Cardiac muscle cell (in vitro differentiated cells and primary cell): ENCODE results near the gene TTC12. TPM values are rescaled to one million over a fixed set of nuclear protein-coding genes. Genes with fewer than 3 reads are reported as not detected.

ENCODE experiments used
- DNase-seq, 2 donors: peaks; one replicate each; pipeline versions ENCODE4 v3.0.0 to v3.0.0-alpha.2; 2010 to 2017; ENCODE audit warnings: low read depth in 1 of 2, low spot score in 1 of 2
- H3K27ac ChIP-seq: fragments of 200-600 bp; sonication (generic); 2 replicates; pipeline ENCODE4 v1.5.1; 2016
- H3K27me3 ChIP-seq: fragments of 200-600 bp; sonication (generic); 2 replicates; pipeline ENCODE4 v1.6.0; 2016; ENCODE audit warnings: control low read depth
- H3K36me3 ChIP-seq: fragments of 200-600 bp; sonication (generic); 2 replicates; pipeline ENCODE4 v1.5.1; 2016; ENCODE audit warnings: control low read depth
- H3K4me1 ChIP-seq: fragments of 200-600 bp; sonication (generic); 2 replicates; pipeline ENCODE4 v1.8.1; 2017; ENCODE audit warnings: low read depth, mild to moderate bottlenecking, mixed run types
- H3K4me3 ChIP-seq: fragments of 200-600 bp; sonication (generic); 2 replicates; pipeline ENCODE4 v1.5.1; 2016; ENCODE audit warnings: mild to moderate bottlenecking
- H3K9me3 ChIP-seq: fragments of 200-600 bp; sonication (generic); 2 replicates; pipeline ENCODE4 v1.5.1; 2017; ENCODE audit warnings: low read depth, mild to moderate bottlenecking, control low read depth
- CTCF ChIP-seq: IDR thresholded peaks from 2 replicates; pipeline ENCODE4 v1.5.1; 2012; ENCODE audit warnings: low read depth, mild to moderate bottlenecking, low read length
- polyA plus RNA-seq: library from polyadenylated mRNA; unstranded; fragments of >200 nt; fragmentation: Nextera tagmentation; extraction: Ambion mirVana; gene quantifications from 2 replicates; pipeline ENCODE4 v1.2.1, GENCODE V29; 2016
- total RNA-seq: library from RNA; depleted of rRNA; stranded (reverse); fragments of >200 nt; gene quantifications from 2 replicates; pipeline ENCODE4 v1.2.3, GENCODE V29; 2016

Gene TTC12
- total and polyA plus RNA-seq, 2 experiments from 2014 or later: 19.4 to 30.5 TPM

- Histone ChIP-seq H3K36me3 (no peaks in the 10 kb centered on the region), H3K4me3 (no peak overlapping the region), H3K27me3 (no peaks in the 10 kb centered on the region), H3K9me3 (no peaks in the 10 kb centered on the region), H3K27ac (no peak overlapping the region), H3K4me1 (no peaks in the 10 kb centered on the region)
- no peak for TF ChIP-seq CTCF
- DNase-seq: no peak
These were observed 82.8 kb downstream of the TTC12 start for GRCh38 chr11:113397212-113397611.

- no peak for DNase-seq
- Histone ChIP-seq H3K27ac (no peak overlapping the region), H3K27me3 (no peaks in the 10 kb centered on the region), H3K36me3 (no peaks in the 10 kb centered on the region), H3K9me3 (no peaks in the 10 kb centered on the region), H3K4me1 (no peaks in the 10 kb centered on the region), H3K4me3 (no peak overlapping the region)
- no peak for TF ChIP-seq CTCF
These were observed 83.4 kb downstream of the TTC12 start for GRCh38 chr11:113397821-113398220.

- no peak overlapping the region for H3K27ac ChIP-seq
- no peak for DNase-seq
- H3K27me3 ChIP-seq: no peaks in the 10 kb centered on the region
- H3K9me3 ChIP-seq: no peaks in the 10 kb centered on the region
- no peak overlapping the region for H3K4me3 ChIP-seq
- H3K36me3 ChIP-seq: no peaks in the 10 kb centered on the region
- no peaks in the 10 kb centered on the region for H3K4me1 ChIP-seq
- TF ChIP-seq CTCF: no peak
These were observed 84.5 kb downstream of the TTC12 start for GRCh38 chr11:113398669-113399430.

- Histone ChIP-seq H3K4me1 (no peaks in the 10 kb centered on the region), H3K4me3 (no peak overlapping the region), H3K27ac (no peak overlapping the region), H3K27me3 (no peaks in the 10 kb centered on the region), H3K9me3 (no peaks in the 10 kb centered on the region), H3K36me3 (no peaks in the 10 kb centered on the region)
- no peak for DNase-seq
- no peak for TF ChIP-seq CTCF
These were observed 86.3 kb downstream of the TTC12 start for GRCh38 chr11:113400631-113401230.

- Histone ChIP-seq H3K27ac (no peak overlapping the region), H3K9me3 (no peaks in the 10 kb centered on the region), H3K4me3 (no peak overlapping the region), H3K36me3 (no peaks in the 10 kb centered on the region), H3K4me1 (no peaks in the 10 kb centered on the region), H3K27me3 (no peaks in the 10 kb centered on the region)
- peak in 1 of 2 donors; percentile 36 for DNase-seq
- no peak for TF ChIP-seq CTCF
These were observed 87.3 kb downstream of the TTC12 start for GRCh38 chr11:113401718-113402117.
